Thyroid gland (tissue), 4 donors: ENCODE measurements around the gene ARL17A.
"Not testable (repeated sequence)": the region's sequence is repeated elsewhere in the genome, so short reads cannot be mapped to it uniquely, and the experiment has no call there.

Source experiments
- POLR2A ChIP-seq, 2 donors: fragments of 450-650 bp; IDR thresholded peaks; one replicate each; pipeline ENCODE4 v1.6.1; 2017; ENCODE audit warnings: antibody characterized with exemption in 2 of 2, mild to moderate bottlenecking in 2 of 2, moderate library complexity in 1 of 2
- TF ChIP-seq, protein P1 (sequence below), 6 experiments: fragments of 200-600 bp in 3 of 6; fragments of 450-650 bp in 3 of 6; sonication (generic) in 3 of 6; IDR thresholded peaks; one replicate each; pipeline ENCODE4 v1.5.1; 2016 to 2019; ENCODE audit warnings: antibody characterized with exemption in 6 of 6, mild to moderate bottlenecking in 2 of 6, inconsistent platforms in 1 of 6, moderate library complexity in 1 of 6

DNA sequence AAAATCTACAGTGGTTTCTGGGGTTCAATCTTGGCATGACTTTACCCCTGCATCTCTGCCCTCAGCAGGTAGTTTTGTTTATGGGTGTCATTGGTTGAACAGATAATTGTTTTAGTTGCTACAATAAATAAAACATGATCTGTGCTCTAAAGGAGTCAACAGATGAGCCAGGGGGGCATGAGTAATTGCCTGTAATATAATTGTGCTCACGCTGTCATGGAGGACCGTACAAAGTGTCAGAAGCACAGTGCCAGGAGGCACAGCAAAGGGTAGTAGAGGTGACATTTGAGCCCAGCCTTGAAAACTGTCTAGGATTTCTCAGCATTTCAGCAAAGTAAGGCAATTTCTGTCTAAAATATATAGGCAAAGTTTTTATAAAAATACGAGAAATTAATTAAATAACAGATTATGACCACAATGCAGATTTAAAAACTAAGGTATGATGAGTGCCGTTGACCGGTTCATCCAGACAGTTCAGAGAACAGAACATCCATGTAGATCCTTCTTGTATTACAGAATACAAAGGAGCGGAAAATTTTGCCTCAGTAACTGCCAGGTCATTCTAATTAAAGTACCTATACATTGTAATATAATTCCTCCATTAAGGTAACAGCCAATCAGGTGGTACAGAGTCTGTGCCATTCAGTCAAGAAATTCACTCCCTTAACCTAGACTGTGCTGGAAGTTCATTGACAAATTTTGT, 79.9 kb downstream of the ARL17A start:
- TF ChIP-seq, protein P1, sequence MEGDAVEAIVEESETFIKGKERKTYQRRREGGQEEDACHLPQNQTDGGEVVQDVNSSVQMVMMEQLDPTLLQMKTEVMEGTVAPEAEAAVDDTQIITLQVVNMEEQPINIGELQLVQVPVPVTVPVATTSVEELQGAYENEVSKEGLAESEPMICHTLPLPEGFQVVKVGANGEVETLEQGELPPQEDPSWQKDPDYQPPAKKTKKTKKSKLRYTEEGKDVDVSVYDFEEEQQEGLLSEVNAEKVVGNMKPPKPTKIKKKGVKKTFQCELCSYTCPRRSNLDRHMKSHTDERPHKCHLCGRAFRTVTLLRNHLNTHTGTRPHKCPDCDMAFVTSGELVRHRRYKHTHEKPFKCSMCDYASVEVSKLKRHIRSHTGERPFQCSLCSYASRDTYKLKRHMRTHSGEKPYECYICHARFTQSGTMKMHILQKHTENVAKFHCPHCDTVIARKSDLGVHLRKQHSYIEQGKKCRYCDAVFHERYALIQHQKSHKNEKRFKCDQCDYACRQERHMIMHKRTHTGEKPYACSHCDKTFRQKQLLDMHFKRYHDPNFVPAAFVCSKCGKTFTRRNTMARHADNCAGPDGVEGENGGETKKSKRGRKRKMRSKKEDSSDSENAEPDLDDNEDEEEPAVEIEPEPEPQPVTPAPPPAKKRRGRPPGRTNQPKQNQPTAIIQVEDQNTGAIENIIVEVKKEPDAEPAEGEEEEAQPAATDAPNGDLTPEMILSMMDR (IDR thresholded peaks at IDR 0.05) = not testable (repeated sequence)
- TF ChIP-seq POLR2A (IDR thresholded peaks at IDR 0.05) = not testable (repeated sequence)
